WTC11 (cell line): Measurements from ENCODE around the gene SIGLEC12. TPM values are rescaled to one million over a fixed set of nuclear protein-coding genes. Genes with fewer than 3 reads are reported as not detected.

Experiments
- ATAC-seq: fragments of 200-7000 bp; cut with Tn5 transposase; 2 replicates; pipeline ENCODE4 v1.10.0; 2021; ENCODE audit warnings: mild to moderate bottlenecking, moderate library complexity
- CTCF ChIA-PET: fragments of 300-600 bp; sonication (Branson Sonifier 250); formaldehyde crosslinking; loops from one replicate; lab custom pipeline; 2021; ENCODE audit warnings: antibody characterized with exemption; lab: Charles Lee
- POLR2A ChIA-PET: fragments of 350-600 bp; sonication (Branson Sonifier 250); formaldehyde crosslinking; loops from one replicate; lab custom pipeline; 2021; ENCODE audit warnings: antibody characterized with exemption; lab: Charles Lee
- DNase-seq: peaks from one replicate; pipeline ENCODE4 v3.0.0; 2021; ENCODE audit warnings: low spot score
- H3K27ac Mint-ChIP-seq: 2 replicates; pipeline ENCODE4 v1.8.0; 2021; ENCODE audit warnings: mixed read lengths
- H3K27me3 Mint-ChIP-seq: 2 replicates; pipeline ENCODE4 v1.8.0; 2021; ENCODE audit warnings: low read depth, mild to moderate bottlenecking, moderate library complexity, mixed read lengths
- H3K36me3 Mint-ChIP-seq: 2 replicates; pipeline ENCODE4 v1.8.0; 2021; ENCODE audit warnings: mixed read lengths
- H3K4me1 Mint-ChIP-seq: 2 replicates; pipeline ENCODE4 v1.8.0; 2022; ENCODE audit warnings: mixed read lengths
- H3K4me3 Mint-ChIP-seq: 2 replicates; pipeline ENCODE4 v1.8.0; 2021; ENCODE audit warnings: mild to moderate bottlenecking, moderate library complexity, mixed read lengths
- H3K9me3 Mint-ChIP-seq: 2 replicates; pipeline ENCODE4 v1.8.0; 2021; ENCODE audit warnings: mixed read lengths
- ATF1 ChIP-seq: sonication (generic); formaldehyde crosslinking; IDR thresholded peaks from 2 replicates; pipeline ENCODE4 v1.8.1; 2023; ENCODE audit warnings: mild to moderate bottlenecking, moderate library complexity, missing genetic modification reagents
- CBFB ChIP-seq: sonication (generic); formaldehyde crosslinking; IDR thresholded peaks from 2 replicates; pipeline ENCODE4 v1.8.1; 2022; ENCODE audit warnings: mild to moderate bottlenecking, low read depth, missing genetic modification reagents
- ESRRA ChIP-seq: sonication (generic); formaldehyde crosslinking; IDR thresholded peaks from 2 replicates; pipeline ENCODE4 v1.8.1; 2022; ENCODE audit warnings: mild to moderate bottlenecking, missing genetic modification reagents, borderline replicate concordance
- HMGA2 ChIP-seq: fragments of 250-450 bp; sonication (Bioruptor Pico); IDR thresholded peaks from 2 replicates; pipeline ENCODE4 v1.4.0; 2021; ENCODE audit warnings: mild to moderate bottlenecking, moderate library complexity
- JUN ChIP-seq: sonication (generic); formaldehyde crosslinking; IDR thresholded peaks from 2 replicates; pipeline ENCODE4 v1.8.0; 2023; ENCODE audit warnings: mild to moderate bottlenecking, missing genetic modification reagents
- NFE2L1 ChIP-seq: sonication (generic); formaldehyde crosslinking; IDR thresholded peaks from 2 replicates; pipeline ENCODE4 v1.8.1; 2023; ENCODE audit warnings: missing genetic modification reagents
- RELA ChIP-seq: sonication (generic); formaldehyde crosslinking; IDR thresholded peaks from 2 replicates; pipeline ENCODE4 v1.8.1; 2022; ENCODE audit warnings: missing genetic modification reagents, mild to moderate bottlenecking, borderline replicate concordance
- SMAD3 ChIP-seq: sonication (generic); formaldehyde crosslinking; IDR thresholded peaks from 2 replicates; pipeline ENCODE4 v1.8.0; 2022; ENCODE audit warnings: missing genetic modification reagents, mild to moderate bottlenecking, borderline replicate concordance
- TEAD1 ChIP-seq: sonication (generic); formaldehyde crosslinking; IDR thresholded peaks from 2 replicates; pipeline ENCODE4 v1.8.0; 2022; ENCODE audit warnings: mild to moderate bottlenecking, missing genetic modification reagents
- TP53 ChIP-seq: sonication (generic); formaldehyde crosslinking; IDR thresholded peaks from 2 replicates; pipeline ENCODE4 v1.8.1; 2023; ENCODE audit warnings: mild to moderate bottlenecking, missing genetic modification reagents
- ZNF232 ChIP-seq: sonication (generic); formaldehyde crosslinking; IDR thresholded peaks from 2 replicates; pipeline ENCODE4 v1.8.0; 2022; ENCODE audit warnings: mild to moderate bottlenecking, missing genetic modification reagents
- ZNF263 ChIP-seq: sonication (generic); formaldehyde crosslinking; IDR thresholded peaks from 2 replicates; pipeline ENCODE4 v1.8.1; 2022; ENCODE audit warnings: low read depth, mild to moderate bottlenecking, moderate library complexity, missing genetic modification reagents
- ZNF317 ChIP-seq: sonication (generic); formaldehyde crosslinking; IDR thresholded peaks from 2 replicates; pipeline ENCODE4 v1.8.1; 2023; ENCODE audit warnings: low read depth, mild to moderate bottlenecking, moderate library complexity, missing genetic modification reagents, borderline replicate concordance
- total RNA-seq: library from RNA; stranded (reverse); gene quantifications from 3 replicates; pipeline ENCODE4 v1.2.3, GENCODE V29; 2021
- TF ChIP-seq, protein P1 (sequence below): fragments of 200-600 bp; IDR thresholded peaks from 2 replicates; pipeline ENCODE4 v1.8.0; 2022; ENCODE audit warnings: antibody characterized with exemption
- TF ChIP-seq, protein P2 (sequence below): sonication (generic); formaldehyde crosslinking; IDR thresholded peaks from 2 replicates; pipeline ENCODE4 v1.8.0; 2022; ENCODE audit warnings: mild to moderate bottlenecking, missing genetic modification reagents
- TF ChIP-seq, protein P3 (sequence below): sonication (generic); formaldehyde crosslinking; IDR thresholded peaks from 2 replicates; pipeline ENCODE4 v1.8.1; 2022; ENCODE audit warnings: low read depth, missing genetic modification reagents, borderline replicate concordance
- TF ChIP-seq, protein P4 (sequence below): sonication (generic); formaldehyde crosslinking; IDR thresholded peaks from 2 replicates; pipeline ENCODE4 v1.8.1; 2022; ENCODE audit warnings: low read depth, mild to moderate bottlenecking, moderate library complexity, missing genetic modification reagents, borderline replicate concordance
- TF ChIP-seq, protein P5 (sequence below): fragments of 250-450 bp; sonication (Bioruptor Pico); IDR thresholded peaks from 2 replicates; pipeline ENCODE4 v1.9.0; 2021; ENCODE audit warnings: mild to moderate bottlenecking
- TF ChIP-seq, protein P6 (sequence below): sonication (generic); formaldehyde crosslinking; IDR thresholded peaks from 2 replicates; pipeline ENCODE4 v1.8.0; 2023; ENCODE audit warnings: missing genetic modification reagents, mild to moderate bottlenecking, borderline replicate concordance
- TF ChIP-seq, protein P7 (sequence below): fragments of 250-450 bp; sonication (Bioruptor Pico); IDR thresholded peaks from 2 replicates; pipeline ENCODE4 v1.8.0; 2021; ENCODE audit warnings: mild to moderate bottlenecking

The SIGLEC12 gene
- total RNA-seq, 1 experiment from 2014 or later, result not detected

DNA sequence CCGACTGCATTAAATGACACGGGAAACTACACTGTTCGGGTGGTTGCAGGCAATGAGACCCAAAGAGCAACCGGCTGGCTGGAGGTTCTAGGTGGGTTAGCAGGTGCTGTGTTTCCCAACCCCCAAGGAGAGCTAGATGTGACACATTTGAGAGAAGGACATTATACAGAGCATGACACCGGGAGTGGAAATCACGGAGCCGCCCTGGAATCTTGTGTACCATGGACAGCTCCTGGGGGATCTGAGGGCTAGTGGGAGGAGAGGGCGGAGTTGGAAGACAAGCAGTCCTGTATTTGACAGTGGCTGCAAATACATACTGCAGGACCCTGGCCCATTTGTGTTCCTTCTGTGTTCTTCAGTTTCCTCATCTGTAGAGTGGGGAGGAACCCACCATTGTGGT lies 21.0 kb downstream of the SIGLEC12 start:
- POLR2A ChIA-PET, result interaction anchor here (0.6 kb wide), 1 partner anchor 1144 kb away, joined by 3 read pairs; no protein-coding TSS in a partner anchor
- TF ChIP-seq NFE2L1 (CRISPR knock-in tag) (no peak), JUN (CRISPR knock-in tag) (no peak; the same call in 1 of the 2 replicates), TEAD1 (CRISPR knock-in tag) (0 out of 2 replicates have a peak, but pooled peaks have one; percentile 54), ATF1 (no peak), ZNF232 (CRISPR knock-in tag) (peak; percentile 58; the same call in 1 of the 2 replicates), SMAD3 (peak; percentile 65; the same call in 1 of the 2 replicates), ESRRA (CRISPR knock-in tag) (no peak), CBFB (no peak), ZNF317 (no peak)
- TF ChIP-seq, protein P1, sequence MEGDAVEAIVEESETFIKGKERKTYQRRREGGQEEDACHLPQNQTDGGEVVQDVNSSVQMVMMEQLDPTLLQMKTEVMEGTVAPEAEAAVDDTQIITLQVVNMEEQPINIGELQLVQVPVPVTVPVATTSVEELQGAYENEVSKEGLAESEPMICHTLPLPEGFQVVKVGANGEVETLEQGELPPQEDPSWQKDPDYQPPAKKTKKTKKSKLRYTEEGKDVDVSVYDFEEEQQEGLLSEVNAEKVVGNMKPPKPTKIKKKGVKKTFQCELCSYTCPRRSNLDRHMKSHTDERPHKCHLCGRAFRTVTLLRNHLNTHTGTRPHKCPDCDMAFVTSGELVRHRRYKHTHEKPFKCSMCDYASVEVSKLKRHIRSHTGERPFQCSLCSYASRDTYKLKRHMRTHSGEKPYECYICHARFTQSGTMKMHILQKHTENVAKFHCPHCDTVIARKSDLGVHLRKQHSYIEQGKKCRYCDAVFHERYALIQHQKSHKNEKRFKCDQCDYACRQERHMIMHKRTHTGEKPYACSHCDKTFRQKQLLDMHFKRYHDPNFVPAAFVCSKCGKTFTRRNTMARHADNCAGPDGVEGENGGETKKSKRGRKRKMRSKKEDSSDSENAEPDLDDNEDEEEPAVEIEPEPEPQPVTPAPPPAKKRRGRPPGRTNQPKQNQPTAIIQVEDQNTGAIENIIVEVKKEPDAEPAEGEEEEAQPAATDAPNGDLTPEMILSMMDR, result no peak
- TF ChIP-seq, protein P2, sequence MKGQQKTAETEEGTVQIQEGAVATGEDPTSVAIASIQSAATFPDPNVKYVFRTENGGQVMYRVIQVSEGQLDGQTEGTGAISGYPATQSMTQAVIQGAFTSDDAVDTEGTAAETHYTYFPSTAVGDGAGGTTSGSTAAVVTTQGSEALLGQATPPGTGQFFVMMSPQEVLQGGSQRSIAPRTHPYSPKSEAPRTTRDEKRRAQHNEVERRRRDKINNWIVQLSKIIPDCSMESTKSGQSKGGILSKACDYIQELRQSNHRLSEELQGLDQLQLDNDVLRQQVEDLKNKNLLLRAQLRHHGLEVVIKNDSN (CRISPR knock-in tag), result peak; percentile 40; the same call in 1 of the 2 replicates
- TF ChIP-seq, protein P3, sequence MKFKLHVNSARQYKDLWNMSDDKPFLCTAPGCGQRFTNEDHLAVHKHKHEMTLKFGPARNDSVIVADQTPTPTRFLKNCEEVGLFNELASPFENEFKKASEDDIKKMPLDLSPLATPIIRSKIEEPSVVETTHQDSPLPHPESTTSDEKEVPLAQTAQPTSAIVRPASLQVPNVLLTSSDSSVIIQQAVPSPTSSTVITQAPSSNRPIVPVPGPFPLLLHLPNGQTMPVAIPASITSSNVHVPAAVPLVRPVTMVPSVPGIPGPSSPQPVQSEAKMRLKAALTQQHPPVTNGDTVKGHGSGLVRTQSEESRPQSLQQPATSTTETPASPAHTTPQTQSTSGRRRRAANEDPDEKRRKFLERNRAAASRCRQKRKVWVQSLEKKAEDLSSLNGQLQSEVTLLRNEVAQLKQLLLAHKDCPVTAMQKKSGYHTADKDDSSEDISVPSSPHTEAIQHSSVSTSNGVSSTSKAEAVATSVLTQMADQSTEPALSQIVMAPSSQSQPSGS (CRISPR knock-in tag), result no peak
- no peak overlapping the region for H3K4me3 Mint-ChIP-seq
- CTCF ChIA-PET, result interaction anchor here (0.6 to 3.4 kb wide), 6 partner anchors 16 to 180 kb away, joined by 3 to 18 read pairs (median 4); no protein-coding TSS in a partner anchor
- H3K27ac Mint-ChIP-seq, result no peak overlapping the region
- peaks cover 30% of the 10 kb centered on the region for H3K27me3 Mint-ChIP-seq
- H3K36me3 Mint-ChIP-seq, result no peaks in the 10 kb centered on the region
- H3K9me3 Mint-ChIP-seq, result peaks cover 16% of the 10 kb centered on the region
- DNase-seq (peak; percentile 68), ATAC-seq (peak; percentile 78)
- no peaks in the 10 kb centered on the region for H3K4me1 Mint-ChIP-seq

DNA sequence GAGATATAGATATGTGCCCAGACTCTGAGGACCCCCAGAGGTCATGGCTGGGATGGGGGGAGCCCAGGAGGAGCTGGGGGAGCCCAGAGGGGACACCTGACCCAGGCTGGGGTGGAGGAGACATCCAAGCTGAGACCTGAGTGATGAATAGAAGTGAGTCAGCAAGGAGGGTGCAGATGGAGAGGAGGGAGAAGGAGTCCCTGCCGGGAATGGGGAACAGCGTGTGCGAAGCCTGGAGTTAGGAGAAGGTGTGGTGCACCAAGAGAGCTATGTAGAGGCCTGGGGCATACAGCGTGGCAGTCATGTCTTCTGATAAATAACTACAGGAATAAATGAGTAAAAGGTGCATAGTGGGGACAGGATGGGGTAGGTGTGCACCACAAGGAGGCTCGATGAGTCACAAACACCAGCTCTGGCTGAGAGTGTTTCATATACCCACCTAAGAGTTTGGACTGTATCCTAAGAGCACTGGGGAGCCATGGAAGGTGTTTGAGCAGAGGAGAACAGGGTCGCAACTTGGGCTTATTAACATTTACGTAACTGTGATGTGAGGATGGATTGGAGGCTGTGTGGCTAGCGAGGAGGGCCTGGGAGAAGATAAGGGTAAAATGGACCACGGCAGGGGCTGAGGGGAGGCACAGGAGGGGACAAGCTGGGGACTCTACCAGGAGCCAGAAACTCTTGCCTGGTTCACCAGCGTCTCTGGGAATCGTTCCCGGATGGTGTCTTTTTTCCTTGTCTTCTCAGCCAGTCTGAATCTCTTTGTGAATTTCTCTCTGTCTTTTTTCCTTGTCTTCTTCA lies 21.9 kb downstream of the SIGLEC12 start:
- no peak for ATAC-seq
- POLR2A ChIA-PET, result interaction anchor here (0.6 kb wide), 1 partner anchor 1144 kb away, joined by 3 read pairs; no protein-coding TSS in a partner anchor
- no peak overlapping the region for H3K4me3 Mint-ChIP-seq
- peaks cover 23% of the 10 kb centered on the region for H3K27me3 Mint-ChIP-seq
- H3K4me1 Mint-ChIP-seq, result no peaks in the 10 kb centered on the region
- H3K9me3 Mint-ChIP-seq, result peaks cover 8% of the 10 kb centered on the region
- CTCF ChIA-PET, result interaction anchor here (0.6 to 3.4 kb wide), 5 partner anchors 17 to 180 kb away, joined by 3 to 18 read pairs (median 4); no protein-coding TSS in a partner anchor
- DNase-seq, result no peak
- H3K36me3 Mint-ChIP-seq, result no peaks in the 10 kb centered on the region
- H3K27ac Mint-ChIP-seq, result no peak overlapping the region
- TF ChIP-seq ZNF263 (CRISPR knock-in tag) (no peak), HMGA2 (CRISPR knock-in tag) (no peak), RELA (CRISPR knock-in tag) (no peak), ATF1 (no peak), TP53 (CRISPR knock-in tag) (no peak)
- TF ChIP-seq, protein P4, sequence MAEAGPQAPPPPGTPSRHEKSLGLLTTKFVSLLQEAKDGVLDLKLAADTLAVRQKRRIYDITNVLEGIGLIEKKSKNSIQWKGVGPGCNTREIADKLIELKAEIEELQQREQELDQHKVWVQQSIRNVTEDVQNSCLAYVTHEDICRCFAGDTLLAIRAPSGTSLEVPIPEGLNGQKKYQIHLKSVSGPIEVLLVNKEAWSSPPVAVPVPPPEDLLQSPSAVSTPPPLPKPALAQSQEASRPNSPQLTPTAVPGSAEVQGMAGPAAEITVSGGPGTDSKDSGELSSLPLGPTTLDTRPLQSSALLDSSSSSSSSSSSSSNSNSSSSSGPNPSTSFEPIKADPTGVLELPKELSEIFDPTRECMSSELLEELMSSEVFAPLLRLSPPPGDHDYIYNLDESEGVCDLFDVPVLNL (CRISPR knock-in tag), result no peak
- TF ChIP-seq, protein P5, sequence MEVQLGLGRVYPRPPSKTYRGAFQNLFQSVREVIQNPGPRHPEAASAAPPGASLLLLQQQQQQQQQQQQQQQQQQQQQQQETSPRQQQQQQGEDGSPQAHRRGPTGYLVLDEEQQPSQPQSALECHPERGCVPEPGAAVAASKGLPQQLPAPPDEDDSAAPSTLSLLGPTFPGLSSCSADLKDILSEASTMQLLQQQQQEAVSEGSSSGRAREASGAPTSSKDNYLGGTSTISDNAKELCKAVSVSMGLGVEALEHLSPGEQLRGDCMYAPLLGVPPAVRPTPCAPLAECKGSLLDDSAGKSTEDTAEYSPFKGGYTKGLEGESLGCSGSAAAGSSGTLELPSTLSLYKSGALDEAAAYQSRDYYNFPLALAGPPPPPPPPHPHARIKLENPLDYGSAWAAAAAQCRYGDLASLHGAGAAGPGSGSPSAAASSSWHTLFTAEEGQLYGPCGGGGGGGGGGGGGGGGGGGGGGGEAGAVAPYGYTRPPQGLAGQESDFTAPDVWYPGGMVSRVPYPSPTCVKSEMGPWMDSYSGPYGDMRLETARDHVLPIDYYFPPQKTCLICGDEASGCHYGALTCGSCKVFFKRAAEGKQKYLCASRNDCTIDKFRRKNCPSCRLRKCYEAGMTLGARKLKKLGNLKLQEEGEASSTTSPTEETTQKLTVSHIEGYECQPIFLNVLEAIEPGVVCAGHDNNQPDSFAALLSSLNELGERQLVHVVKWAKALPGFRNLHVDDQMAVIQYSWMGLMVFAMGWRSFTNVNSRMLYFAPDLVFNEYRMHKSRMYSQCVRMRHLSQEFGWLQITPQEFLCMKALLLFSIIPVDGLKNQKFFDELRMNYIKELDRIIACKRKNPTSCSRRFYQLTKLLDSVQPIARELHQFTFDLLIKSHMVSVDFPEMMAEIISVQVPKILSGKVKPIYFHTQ (CRISPR knock-in tag), result no peak
- TF ChIP-seq, protein P6, sequence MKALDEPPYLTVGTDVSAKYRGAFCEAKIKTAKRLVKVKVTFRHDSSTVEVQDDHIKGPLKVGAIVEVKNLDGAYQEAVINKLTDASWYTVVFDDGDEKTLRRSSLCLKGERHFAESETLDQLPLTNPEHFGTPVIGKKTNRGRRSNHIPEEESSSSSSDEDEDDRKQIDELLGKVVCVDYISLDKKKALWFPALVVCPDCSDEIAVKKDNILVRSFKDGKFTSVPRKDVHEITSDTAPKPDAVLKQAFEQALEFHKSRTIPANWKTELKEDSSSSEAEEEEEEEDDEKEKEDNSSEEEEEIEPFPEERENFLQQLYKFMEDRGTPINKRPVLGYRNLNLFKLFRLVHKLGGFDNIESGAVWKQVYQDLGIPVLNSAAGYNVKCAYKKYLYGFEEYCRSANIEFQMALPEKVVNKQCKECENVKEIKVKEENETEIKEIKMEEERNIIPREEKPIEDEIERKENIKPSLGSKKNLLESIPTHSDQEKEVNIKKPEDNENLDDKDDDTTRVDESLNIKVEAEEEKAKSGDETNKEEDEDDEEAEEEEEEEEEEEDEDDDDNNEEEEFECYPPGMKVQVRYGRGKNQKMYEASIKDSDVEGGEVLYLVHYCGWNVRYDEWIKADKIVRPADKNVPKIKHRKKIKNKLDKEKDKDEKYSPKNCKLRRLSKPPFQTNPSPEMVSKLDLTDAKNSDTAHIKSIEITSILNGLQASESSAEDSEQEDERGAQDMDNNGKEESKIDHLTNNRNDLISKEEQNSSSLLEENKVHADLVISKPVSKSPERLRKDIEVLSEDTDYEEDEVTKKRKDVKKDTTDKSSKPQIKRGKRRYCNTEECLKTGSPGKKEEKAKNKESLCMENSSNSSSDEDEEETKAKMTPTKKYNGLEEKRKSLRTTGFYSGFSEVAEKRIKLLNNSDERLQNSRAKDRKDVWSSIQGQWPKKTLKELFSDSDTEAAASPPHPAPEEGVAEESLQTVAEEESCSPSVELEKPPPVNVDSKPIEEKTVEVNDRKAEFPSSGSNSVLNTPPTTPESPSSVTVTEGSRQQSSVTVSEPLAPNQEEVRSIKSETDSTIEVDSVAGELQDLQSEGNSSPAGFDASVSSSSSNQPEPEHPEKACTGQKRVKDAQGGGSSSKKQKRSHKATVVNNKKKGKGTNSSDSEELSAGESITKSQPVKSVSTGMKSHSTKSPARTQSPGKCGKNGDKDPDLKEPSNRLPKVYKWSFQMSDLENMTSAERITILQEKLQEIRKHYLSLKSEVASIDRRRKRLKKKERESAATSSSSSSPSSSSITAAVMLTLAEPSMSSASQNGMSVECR (CRISPR knock-in tag), result no peak
- TF ChIP-seq, protein P7, sequence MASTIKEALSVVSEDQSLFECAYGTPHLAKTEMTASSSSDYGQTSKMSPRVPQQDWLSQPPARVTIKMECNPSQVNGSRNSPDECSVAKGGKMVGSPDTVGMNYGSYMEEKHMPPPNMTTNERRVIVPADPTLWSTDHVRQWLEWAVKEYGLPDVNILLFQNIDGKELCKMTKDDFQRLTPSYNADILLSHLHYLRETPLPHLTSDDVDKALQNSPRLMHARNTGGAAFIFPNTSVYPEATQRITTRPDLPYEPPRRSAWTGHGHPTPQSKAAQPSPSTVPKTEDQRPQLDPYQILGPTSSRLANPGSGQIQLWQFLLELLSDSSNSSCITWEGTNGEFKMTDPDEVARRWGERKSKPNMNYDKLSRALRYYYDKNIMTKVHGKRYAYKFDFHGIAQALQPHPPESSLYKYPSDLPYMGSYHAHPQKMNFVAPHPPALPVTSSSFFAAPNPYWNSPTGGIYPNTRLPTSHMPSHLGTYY (CRISPR knock-in tag), result no peak
